ENCODE measurements around the gene LONRF2. TPM values are rescaled to one million over a fixed set of nuclear protein-coding genes. Genes with fewer than 3 reads are reported as not detected.

LONRF2 gene
- total RNA-seq, result 0.29 and 0.53 TPM in 2 replicates

GRCh38 chr2:100321866-100322820 is at the start of gene LONRF2:
Gene LONRF2 (minus strand): TSS chr2:100322501. CDS start chr2:100322093, 408 bp downstream.

Other genes with a start within 250 kb of the LONRF2 start
- under 0.01 TPM in 1 of 2 replicates, not detected in the other for gene AFF3, start 179.9 kb downstream of the LONRF2 start, total RNA-seq
- 11.5 and 13.3 TPM in 2 replicates for gene CHST10, start 95.2 kb upstream of the LONRF2 start, total RNA-seq
- not detected in 2 replicates for gene NMS, start 148.0 kb upstream of the LONRF2 start, total RNA-seq
- gene PDCL3, start 240.5 kb upstream of the LONRF2 start, total RNA-seq, result 9.6 and 10.4 TPM in 2 replicates